Measurements from ENCODE around the gene LIN54.

The LIN54 gene

DNA sequence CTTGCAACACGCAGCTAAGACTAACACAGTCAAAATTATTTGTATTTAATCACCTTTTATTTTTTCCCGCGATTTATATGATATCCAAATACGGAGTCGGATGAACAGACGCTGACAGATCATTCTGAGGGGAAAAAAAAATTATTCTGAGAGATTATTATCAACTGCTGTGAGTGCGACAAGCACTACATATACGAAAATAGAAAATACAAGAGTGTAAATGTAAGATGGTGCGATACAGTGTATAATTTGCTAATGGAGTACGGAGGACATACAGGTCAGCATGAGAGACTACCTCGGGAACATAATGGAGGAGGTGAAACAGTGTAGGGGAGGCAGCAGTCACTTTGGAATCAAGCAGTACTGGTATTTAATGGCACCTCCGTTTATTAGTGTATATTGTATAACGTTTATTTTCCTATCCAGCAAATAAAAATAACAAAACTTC is 2.8 kb upstream of the LIN54 start:
- no peaks in the 10 kb centered on the region for H3K36me3 ChIP-seq (ENCODE audit: control insufficient read depth, insufficient read depth, low read length)
- peak overlapping the region; percentile 91 for H3K4me3 ChIP-seq (replicated peaks; ENCODE audit: low read depth, low read length)
- DNase-seq (ENCODE audit: extremely low read depth, insufficient read length) = no peak
- H3K27me3 ChIP-seq (replicated peaks; ENCODE audit: control insufficient read depth, insufficient read depth, low read length) = no peaks in the 10 kb centered on the region
- TF ChIP-seq, protein P1, sequence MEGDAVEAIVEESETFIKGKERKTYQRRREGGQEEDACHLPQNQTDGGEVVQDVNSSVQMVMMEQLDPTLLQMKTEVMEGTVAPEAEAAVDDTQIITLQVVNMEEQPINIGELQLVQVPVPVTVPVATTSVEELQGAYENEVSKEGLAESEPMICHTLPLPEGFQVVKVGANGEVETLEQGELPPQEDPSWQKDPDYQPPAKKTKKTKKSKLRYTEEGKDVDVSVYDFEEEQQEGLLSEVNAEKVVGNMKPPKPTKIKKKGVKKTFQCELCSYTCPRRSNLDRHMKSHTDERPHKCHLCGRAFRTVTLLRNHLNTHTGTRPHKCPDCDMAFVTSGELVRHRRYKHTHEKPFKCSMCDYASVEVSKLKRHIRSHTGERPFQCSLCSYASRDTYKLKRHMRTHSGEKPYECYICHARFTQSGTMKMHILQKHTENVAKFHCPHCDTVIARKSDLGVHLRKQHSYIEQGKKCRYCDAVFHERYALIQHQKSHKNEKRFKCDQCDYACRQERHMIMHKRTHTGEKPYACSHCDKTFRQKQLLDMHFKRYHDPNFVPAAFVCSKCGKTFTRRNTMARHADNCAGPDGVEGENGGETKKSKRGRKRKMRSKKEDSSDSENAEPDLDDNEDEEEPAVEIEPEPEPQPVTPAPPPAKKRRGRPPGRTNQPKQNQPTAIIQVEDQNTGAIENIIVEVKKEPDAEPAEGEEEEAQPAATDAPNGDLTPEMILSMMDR (IDR thresholded peaks at IDR 0.05; ENCODE audit: insufficient read depth, low read length, poor library complexity, severe bottlenecking) = no peak

DNA sequence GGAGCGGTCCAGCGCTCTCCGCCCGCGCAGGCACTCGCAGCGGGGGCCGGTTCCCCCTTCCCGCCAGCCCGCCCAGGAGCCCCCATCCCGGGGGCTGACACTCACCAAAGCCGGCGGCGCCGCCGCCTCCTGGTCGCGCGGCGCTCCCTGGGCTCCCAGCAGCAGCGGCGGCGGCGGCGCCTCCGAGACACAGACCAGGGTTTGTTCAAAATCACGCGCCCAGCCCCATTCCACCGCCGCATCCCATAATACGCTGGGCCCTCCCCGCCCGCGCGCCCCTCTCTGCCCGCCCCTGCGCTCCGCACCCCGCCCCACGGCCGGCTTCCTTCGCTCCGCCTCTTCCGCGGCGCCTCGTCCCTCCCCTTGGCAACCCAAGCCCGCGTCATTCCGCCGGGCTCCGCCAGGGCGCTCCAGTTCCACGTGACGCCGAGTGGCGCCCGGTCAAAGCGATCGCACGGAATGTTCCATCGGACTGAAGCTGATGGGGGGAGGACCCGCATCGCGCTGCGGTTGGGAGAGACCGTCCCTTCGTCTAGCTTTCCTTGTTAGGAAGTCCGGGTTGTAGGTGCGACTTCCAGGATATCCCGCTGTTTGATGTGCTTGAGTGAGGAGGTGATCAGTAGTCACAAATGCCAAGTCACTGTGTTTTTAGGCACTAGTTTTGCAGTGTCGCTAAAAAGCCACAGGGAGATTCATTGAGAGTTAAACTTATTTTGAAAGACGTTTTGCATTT is 2.2 kb upstream of the LIN54 start:
- TF ChIP-seq, protein P1 (IDR thresholded peaks at IDR 0.05; ENCODE audit: insufficient read depth, low read length, poor library complexity, severe bottlenecking) = peak; percentile 50
- Histone ChIP-seq H3K36me3 (ENCODE audit: control insufficient read depth, insufficient read depth, low read length) (no peaks in the 10 kb centered on the region), H3K27me3 (replicated peaks; ENCODE audit: control insufficient read depth, insufficient read depth, low read length) (no peaks in the 10 kb centered on the region), H3K4me3 (replicated peaks; ENCODE audit: low read depth, low read length) (peak overlapping the region; percentile 91)
- peak; percentile 98 for DNase-seq (ENCODE audit: extremely low read depth, insufficient read length)

DNA sequence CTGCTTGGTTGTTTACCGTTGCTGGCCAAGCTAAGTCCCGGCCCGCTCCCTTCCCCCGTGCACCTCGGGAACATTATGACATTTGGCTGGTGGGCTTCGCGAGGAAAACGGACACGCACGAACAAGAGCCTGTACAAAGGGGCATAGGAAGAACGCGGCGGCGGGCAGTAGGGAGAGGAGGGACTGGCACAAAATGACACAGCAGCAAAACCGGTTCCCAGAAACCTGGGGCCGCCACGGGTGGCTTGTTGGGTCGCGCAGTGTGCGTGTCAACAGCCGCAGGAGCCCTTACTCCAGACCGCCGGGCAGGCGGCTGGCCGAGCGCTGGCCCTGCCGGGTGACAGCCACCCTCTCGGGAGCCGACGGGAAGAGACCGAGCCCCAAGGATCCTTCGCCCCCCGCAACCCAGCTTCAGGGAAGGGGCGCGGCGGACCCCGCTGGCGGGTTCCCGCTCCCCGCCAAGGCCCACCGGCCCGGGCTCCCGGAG is 1.6 kb upstream of the LIN54 start:
- peak overlapping the region; percentile 91 for H3K4me3 ChIP-seq (replicated peaks; ENCODE audit: low read depth, low read length)
- no peaks in the 10 kb centered on the region for H3K36me3 ChIP-seq (ENCODE audit: control insufficient read depth, insufficient read depth, low read length)
- H3K27me3 ChIP-seq (replicated peaks; ENCODE audit: control insufficient read depth, insufficient read depth, low read length) = no peaks in the 10 kb centered on the region
- peak; percentile 61 for DNase-seq (ENCODE audit: extremely low read depth, insufficient read length)
- TF ChIP-seq, protein P1 (IDR thresholded peaks at IDR 0.05; ENCODE audit: insufficient read depth, low read length, poor library complexity, severe bottlenecking) = no peak

DNA sequence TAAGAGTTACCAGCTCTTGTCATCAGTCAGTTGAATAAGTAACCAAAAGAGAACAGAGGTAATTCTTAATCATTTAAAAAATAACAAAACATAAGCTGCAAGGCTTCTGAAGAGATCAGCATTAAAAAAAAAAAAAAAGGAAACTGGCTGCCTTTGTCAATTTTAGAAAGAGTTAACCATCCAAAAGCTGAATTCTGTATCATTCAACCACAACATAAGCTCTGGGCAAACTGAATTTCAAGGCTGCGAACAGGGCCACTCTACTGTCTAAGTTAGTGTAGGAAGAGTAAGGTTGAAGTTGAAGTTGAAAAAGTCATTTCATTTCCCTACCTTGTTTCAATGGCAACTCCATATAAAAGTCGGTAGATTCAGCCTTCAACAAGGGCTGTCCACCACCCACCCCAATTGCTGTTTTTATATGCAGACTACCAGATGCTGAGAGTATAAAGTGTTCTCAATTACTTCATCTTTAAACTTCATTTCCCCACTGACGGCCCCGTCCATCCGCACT is 1.1 kb upstream of the LIN54 start:
- no peaks in the 10 kb centered on the region for H3K36me3 ChIP-seq (ENCODE audit: control insufficient read depth, insufficient read depth, low read length)
- TF ChIP-seq, protein P1 (IDR thresholded peaks at IDR 0.05; ENCODE audit: insufficient read depth, low read length, poor library complexity, severe bottlenecking) = no peak
- H3K4me3 ChIP-seq (replicated peaks; ENCODE audit: low read depth, low read length) = peak overlapping the region; percentile 91
- DNase-seq (ENCODE audit: extremely low read depth, insufficient read length) = no peak
- H3K27me3 ChIP-seq (replicated peaks; ENCODE audit: control insufficient read depth, insufficient read depth, low read length) = no peaks in the 10 kb centered on the region

DNA sequence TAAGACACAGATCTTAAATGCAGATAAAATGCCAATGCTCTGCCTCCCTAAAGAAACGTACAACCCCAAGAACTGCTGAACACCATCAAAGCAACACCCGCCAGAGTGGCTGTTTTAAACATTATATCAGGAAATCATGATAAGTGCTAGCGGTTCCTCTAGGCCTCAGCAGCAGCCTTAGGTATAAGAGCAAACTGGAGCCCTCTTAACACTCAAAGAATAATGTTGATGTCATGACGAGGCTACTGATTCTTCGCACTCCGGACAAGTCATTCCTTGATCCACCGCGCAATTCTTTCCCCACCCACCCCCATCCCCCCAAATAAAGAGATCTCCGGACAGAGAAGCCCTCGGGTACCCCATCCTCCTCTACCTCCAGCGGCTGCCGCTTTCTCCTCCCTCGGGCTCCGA is 507 bp downstream of the LIN54 start:
- TF ChIP-seq, protein P1 (IDR thresholded peaks at IDR 0.05; ENCODE audit: insufficient read depth, low read length, poor library complexity, severe bottlenecking) = no peak
- no peak for DNase-seq (ENCODE audit: extremely low read depth, insufficient read length)
- Histone ChIP-seq H3K27me3 (replicated peaks; ENCODE audit: control insufficient read depth, insufficient read depth, low read length) (no peaks in the 10 kb centered on the region), H3K4me3 (replicated peaks; ENCODE audit: low read depth, low read length) (peak overlapping the region; percentile 91), H3K36me3 (ENCODE audit: control insufficient read depth, insufficient read depth, low read length) (no peaks in the 10 kb centered on the region)

Data from GM06990 (cell line).